GM18870 (cell line): ENCODE measurements around the gene SDCBP2.

Source experiments
- ATAC-seq: cut with Tn5 transposase; IDR thresholded peaks from one replicate; pipeline ENCODE4 v1.9.1; 2021; ENCODE audit warnings: moderate library complexity; ENCODE audit not compliant: unreplicated experiment

SDCBP2 gene

DNA sequence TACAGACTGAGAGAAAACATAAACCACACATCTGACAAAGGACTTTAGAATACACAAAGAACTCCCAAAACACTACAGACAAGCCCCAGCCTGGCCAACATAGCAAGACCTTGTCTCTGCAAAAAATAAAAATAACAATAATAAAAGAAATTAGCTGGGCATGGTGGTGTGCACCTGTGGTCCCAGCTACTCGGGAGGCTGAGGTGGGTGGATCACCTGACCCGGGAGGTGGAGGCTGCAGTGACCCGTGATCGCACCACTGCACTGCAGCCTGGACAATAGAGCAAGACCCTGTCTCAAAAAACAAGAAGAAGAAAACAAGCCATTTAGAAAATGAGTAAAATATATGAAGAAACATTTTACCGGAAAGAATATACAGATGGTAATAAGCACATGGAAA, 13.1 kb downstream of the SDCBP2 start:
- no peak for ATAC-seq

DNA sequence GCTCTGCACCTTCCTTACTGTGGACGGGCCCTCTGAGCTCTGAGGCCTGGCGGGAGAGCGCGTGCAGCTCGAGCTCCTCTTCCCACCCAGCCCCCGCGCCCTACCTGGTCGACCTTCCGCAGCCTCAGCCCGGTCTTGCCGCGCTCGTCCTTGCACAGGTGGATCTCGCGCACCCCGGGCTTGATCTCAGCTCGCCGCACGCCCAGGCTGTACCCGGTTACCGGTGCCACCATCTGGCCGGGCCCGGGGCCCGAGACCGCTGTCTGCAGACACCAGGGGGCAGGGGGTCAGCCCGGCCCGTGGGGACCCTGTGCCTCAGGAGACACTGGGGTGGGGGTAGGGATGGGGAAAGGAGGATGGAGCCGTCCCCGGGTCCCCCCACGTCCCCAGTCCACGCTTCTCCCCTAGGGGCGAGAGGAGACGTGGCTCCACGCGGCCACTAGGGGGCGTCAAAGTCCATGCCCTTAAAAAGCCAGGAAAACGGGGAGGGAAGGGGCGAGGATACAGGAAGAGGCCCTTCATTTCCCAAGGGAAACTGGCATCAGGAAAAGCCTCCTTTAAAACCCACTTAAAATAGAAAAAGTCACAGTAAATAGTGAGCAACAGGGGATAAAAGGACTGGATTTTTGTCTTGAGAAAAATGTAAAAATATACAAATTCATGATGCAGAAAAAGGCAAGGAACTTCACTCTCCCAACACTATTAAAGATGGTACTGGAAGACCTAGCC, 15.5 kb downstream of the SDCBP2 start:
- no peak for ATAC-seq

DNA sequence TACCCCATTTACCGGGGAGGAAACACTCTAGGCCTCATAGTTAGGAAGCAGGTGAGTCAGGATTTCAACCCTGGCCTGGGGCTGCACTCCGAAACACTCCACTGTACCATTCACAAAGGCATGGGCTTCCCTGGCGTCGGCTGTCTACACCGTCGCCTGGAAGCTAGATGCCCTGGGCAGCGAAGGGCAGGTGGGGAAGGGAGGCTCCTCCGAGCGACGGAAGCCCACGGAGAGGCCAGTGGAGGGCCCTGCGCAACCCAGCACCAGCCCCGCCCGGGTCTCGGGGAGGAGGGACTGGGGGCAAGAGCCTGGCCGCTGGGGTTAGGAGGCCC, 16.1 kb downstream of the SDCBP2 start:
- ATAC-seq: no peak

DNA sequence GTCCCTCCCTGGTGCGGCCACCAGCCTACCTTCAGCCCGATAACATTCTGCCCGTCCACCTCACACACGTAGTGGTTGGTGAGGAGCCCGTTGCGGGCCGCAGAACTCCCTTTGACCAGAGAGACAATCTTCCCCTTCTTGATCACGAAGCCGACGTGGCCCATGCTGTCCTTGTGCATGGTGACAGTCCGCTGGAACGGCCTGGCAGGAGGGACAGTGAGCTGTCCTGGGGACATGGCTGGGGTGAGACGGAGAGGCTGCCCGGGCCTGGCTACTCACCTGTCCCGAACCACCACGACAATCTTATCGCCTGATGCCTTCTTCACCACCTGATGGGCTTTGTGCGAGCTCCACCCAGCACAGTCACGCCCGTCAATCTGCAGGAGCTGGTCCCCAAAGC, 16.6 kb downstream of the SDCBP2 start:
- ATAC-seq: no peak

DNA sequence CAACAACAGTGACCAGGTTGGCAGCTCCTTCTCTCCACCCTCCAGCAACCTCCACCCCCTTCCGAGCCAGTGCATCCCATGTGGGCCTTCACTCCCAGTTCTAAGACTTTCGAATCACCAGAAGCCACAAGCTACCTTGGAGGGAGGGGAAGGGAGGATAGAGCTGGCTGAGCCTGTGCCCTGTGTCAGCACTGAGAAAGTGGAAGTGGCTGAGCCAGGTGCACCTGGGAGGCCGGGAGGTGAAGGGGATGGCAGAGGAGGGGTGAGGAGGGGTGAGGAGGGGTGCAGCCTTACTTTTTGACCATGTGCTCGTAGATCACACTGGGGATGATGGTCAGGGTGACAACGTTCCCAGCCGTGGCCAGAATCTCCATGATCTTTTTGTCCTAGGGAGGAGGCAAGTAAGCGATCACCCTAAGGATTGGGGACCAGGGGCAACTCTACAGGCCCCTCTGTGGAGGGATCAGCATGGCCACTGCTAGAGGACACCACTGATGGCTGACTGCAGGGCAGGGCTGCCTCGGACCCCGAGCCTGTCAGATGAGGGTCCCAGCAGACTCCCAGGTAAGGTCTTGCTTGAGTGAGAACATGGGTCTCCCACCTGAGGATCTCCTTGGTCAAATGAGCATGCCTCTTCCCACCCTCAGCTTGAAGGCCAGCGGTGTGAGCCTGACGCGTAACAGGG, 18.3 kb downstream of the SDCBP2 start:
- ATAC-seq: no peak

DNA sequence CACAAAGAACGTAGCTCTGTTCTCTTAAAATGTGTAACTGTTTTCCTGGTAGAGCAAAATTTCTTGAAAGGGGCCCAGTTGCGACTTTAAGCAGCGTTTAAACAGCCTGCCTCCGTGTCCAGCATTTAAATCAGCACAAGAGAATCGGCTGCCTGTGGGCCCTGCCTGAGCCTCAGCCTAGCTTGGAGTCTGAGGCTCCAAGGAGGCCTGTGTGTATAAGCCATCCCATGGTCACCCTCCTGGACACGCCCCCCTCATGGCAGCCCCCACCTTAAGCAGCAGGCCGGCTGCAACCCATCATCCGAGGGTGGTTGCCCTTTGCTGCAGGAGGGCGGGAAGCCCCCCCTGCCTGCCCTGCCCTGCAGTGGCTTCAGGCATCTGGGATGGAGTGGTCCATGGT, 18.9 kb downstream of the SDCBP2 start:
- no peak for ATAC-seq

DNA sequence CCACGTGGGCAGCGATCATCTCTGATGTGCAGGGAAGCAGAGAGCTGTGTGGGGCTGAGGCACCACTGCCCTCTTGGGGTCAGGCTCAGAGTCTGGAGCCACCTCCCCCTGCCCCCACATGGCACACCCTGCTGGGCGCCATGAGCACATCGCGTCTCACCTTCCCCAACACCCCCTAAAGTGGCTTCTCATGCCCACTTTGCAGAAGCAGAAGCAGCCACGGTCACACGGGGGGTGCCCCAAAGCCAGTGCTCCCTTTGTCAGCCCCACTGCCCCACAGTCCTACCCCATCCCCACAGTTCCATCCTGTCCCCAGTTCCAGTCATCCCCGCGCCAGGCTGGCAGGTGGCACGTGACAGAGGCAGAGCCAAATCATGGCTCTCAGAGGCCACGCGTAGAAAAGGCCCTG, 19.5 kb downstream of the SDCBP2 start:
- ATAC-seq: no peak

DNA sequence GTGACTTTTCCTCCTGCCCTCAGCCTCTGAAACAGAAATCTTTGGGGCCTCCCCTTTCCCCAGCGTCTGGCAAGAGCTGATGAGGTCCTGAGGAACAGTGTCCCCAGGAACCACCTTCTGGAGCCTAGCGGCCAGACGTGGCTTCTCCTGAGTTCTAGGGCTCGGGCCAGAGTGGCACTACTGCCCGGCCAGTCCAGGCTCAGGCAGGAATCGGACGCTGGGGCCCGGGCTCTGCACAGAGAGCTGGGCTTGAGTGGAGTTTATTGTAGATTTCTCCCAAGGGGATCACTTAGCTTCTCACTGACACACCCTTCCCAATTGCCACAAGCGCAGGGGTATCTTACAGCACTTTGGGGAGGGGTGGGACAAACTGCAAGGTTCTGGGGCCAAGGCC, 20.2 kb downstream of the SDCBP2 start:
- ATAC-seq: no peak

DNA sequence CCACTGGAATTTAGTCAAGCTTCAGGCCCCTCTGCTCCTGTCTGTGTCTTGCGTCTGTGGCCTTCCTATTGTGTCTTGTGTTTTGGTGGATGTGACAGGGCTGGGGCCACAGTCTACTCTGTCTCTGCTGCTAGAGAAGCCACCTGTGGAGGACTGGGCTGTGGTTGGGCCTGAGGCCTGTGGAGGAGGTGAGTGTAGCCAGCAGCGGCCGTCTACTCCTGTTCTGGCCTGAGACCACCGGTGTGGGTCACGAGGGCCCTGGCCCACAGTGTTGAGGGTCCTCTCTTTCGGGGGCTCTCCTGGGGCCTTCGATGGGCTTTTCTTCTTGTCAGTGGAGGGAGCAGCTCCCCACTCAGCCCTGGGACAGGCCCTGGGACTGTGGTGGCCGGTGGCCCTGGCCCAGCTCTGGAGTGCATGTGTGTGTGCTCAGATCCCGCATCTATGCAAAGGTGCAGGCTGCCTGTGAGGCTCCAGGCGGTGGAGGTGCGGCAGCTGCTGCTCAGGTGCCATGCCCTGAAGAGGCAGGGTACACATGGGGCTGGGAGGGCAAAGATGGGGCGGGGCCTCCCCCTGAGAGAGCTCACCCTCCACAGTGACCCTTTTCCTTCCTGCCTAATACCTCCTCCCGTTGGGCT, 20.8 kb downstream of the SDCBP2 start:
- no peak for ATAC-seq

DNA sequence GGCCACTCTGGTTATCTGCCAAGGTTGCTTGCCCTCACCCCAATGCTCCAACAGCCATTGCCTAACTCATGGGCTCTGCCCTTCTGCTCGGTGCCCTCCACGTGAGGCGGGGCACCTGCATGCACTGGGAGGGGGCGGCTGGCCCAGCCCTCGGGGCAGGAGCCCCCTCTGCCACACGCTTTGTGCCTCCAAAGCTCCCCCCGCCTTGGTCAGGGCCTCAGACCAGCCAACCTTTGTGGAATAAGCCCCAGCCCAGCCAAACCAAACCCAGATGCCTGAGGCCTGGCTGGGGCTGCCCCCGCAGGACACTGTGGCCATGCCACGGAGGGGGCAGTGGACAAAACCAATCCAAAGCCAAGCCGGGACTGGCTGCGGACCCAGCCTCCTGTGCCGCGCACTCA, 21.4 kb downstream of the SDCBP2 start:
- ATAC-seq: no peak

DNA sequence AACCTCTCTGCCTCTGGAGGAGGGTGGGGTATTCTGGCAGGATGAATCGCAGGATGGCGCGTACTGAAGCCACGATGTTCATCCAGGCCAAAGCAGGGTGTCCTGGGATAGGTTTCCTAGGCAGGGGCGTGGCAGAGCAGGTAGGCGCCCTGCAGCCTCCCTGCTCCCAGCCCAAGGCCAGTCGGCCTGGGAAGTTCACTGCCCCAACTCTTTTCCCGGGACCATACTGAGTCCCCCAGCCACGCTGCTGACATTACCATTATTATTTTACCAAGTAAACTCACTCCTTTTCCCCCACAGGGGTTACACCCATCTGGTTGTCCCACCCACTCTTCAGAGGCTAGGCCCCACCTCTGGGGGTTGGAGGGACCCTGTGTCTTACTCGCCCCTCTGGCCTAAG, 21.8 kb downstream of the SDCBP2 start:
- ATAC-seq: no peak

DNA sequence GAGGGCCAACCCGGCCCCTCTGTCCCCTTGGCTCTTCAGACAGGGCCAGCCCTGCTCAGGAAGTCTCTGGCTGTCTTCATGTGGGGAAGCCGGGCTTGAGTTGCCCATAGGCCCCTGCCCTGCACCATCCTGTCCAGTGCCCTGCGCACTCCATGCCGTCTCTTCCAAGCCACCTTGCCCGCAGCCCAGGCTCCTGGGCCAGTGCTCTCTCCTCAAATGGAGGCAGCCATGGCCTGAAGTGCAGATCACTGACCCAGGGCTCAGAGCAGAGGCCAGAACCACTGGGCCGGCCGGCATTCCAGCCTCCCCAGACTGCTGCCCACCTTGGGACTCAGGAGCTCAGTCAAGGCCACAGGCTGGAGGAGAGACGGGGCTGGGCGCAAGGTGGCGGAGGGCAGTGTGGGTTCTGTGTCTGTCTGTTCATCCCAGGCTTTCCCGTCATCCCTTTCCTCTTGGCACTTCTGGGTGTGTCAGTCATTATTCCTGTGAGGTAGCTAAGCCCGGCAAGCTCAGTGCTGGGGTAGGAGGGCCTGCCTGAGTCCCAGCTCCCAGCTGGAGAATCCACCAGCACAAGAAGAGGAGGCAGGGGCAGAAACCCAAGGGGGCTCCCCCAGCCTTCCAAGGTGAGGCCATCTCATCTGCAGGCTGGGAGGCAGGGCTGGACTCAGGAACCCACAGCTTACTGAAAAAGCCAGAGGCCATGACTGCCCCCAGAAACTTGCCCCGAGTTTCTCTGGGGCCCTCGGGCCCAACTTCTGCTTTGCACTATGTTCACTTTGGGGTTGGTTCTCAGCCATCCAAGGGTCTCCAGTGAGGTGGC, 22.4 kb downstream of the SDCBP2 start:
- ATAC-seq: no peak

DNA sequence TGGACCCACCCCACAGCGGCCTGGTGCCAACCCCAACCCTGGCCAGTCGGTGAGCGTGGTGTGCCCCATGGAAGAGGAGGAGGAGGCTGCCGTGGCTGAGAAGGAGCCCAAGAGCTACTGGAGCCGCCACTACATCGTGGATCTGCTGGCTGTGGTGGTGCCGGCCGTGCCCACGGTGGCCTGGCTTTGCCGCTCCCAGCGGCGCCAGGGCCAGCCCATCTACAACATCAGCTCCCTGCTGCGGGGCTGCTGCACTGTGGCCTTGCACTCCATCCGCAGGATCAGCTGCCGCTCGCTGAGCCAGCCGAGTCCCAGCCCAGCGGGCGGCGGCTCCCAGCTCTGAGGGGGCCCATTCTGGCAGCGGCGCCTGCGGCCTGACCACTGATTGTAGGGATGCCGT, 23.2 kb downstream of the SDCBP2 start:
- no peak for ATAC-seq

DNA sequence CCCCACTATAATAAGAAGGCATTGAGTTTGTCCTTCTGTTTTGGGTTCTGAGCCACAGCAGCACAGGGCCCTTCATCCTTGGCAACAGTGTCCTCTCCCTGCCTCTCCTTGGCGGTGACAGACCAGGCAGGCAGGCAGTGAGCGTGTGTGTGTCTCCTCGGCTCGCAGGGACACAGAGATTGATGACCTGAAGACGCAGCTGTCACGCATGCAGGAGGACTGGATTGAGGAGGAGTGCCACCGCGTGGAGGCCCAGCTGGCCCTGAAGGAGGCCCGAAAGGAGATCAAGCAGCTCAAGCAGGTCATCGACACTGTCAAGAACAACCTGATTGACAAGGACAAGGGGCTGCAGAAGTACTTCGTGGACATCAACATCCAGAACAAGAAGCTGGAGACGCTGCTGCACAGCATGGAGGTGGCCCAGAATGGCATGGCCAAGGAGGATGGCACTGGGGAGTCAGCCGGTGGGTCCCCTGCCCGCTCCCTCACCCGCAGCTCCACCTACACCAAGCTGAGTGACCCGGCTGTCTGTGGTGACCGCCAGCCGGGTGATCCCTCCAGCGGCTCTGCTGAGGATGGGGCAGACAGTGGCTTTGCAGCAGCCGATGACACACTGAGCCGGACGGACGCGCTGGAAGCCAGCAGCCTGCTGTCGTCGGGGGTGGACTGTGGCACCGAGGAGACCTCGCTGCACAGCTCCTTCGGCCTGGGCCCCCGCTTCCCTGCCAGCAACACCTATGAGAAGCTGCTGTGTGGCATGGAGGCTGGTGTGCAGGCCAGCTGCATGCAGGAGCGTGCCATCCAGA, 24.0 kb downstream of the SDCBP2 start:
- no peak for ATAC-seq

DNA sequence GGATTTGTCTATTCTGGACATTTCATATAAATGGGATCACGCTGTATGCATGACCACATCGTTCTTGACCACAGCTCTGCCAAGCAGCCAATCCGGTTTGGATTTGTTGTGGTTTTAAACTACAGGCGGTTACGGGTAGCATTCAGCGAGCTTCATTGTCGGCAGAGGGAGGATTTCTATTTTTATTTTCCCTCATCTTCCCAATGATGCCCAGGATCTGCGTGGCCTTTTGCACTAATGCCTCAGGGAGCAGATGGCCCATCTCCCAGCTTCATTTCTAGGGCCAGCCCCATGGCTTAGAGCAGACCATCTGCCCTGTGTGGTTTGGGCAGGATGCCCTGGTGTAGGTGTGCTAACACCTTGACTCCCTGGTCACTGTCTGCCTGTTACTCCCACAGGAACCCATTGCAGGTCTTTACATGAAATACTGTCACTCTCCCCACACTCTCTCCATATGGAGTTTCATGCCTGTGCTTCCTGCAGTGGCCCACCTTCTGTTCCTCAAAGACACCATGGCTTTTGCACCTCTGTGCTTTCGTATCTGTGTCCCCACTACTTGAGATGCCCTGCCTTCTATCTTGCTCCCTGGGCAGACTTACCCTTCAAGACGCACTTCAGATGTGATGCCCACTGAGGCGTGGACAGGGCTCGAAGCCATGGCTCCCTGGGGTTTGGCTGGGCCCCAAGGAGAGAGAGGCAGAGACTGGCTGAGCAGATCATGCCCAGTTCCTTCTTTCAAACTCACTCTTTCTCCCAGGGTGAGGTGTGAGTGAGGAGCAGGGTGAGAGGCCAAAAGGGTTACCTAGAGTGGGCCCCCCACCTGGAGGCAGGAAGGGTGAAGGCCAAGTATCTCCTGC, 26.0 kb downstream of the SDCBP2 start:
- ATAC-seq: no peak

DNA sequence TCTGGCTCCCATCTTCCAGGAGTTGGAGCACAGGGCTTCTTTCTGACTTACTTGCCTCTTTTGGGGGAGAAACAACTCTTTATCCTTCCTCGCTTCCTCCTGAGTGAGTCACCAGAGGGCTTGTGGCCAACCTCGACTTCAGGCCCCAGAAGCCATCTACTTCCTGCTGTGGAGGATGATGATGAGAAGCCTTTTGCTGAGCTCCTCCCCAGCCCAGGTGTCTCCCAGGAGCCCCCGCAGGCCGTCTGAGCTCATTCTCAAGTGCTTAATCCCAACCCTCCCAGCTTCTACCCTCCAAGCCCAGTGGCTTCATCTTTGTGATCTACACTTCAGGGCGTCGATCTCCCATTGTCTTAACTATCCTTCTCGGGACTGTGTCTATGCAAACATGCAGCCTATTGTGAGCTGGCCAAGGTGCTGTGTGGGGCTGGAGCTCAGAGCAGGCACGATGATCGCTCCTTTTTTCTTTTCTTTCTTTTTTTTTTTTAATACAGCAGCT, 27.9 kb downstream of the SDCBP2 start:
- ATAC-seq: no peak

DNA sequence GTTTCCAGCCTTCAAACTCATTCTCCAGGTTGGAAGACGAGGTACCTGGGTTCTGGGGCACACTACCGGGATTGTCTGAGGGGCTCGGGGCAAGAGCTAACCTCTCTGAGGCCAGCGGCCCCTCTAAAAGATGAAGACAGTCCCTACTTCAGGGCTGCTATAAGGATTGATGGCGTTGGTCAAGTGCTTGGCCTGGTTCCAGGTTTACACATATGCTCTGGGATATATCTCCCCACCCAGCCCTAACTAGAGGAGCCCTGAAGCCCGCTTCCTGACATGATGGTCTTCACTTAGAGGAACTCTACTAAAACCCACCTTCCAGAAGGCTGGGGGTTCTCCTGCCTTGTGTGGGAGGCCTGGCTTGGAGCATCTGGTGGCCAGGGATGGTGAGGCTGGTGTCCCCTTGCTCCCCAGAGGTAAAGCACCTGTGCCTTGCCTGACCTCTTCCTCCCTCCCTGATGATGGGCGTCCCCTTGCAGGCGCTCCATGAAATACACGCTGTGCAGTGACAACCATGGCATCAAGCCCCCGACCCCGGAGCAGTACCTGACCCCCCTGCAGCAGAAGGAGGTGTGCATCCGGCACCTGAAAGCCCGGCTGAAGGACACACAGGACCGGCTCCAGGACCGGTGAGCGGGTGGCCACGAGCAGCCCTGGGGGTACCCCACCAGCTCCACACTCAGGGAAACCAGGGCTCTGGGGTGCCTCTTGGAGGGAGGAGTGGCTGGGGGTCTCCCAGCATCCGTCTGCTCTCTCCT, 28.7 kb downstream of the SDCBP2 start:
- ATAC-seq: no peak

DNA sequence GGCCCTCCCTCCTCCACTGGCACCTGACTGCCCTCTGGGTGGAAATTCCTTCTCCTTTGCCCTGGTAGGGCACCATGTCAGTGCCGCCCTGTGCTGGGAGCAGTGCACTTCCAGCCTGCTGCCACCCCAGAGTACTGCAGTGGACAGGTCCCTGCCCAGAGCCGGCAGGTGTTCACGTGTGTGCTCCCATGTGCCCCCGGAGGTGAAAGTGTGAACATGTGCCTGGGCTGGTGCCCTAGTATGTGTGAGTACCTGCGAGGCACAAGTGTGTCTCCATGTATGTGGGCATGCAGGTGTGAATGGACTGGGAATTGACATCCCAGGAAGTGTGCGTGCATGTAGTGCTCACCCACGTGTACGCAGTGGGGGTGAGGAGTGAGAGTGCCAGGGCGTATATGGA, 29.4 kb downstream of the SDCBP2 start:
- ATAC-seq: no peak
